ENCODE data around the gene FCHO2. TPM values are rescaled to one million over a fixed set of nuclear protein-coding genes. Genes with fewer than 3 reads are reported as not detected.

Gene FCHO2
- total RNA-seq, 1 experiment from 2014 or later: 5.8 TPM

- no peak overlapping the region for H3K14ac ChIP-seq (ENCODE audit: insufficient read depth, low read length)
- H3K4me1 ChIP-seq (ENCODE audit: insufficient read depth, low read length): no peaks in the 10 kb centered on the region; the same call in 1 of the 2 replicates
- Mint-ChIP-seq H3K27ac (no peak overlapping the region), H3K9me3 (peaks cover 0 to 3% of the 10 kb centered on the region in 2 experiments; a peak in 2 of 5 replicates), H3K27me3 (ENCODE audit: low read depth) (peaks cover 37% of the 10 kb centered on the region), H3K4me1 (peaks cover 23 to 29% of the 10 kb centered on the region in 2 experiments), H3K4me3 (no peak overlapping the region), H3K36me3 (ENCODE audit: insufficient read depth in 1 of 3, low read depth in 3 of 3) (peaks cover 0 to 2% (median 0%) of the 10 kb centered on the region in 3 experiments; a peak in 2 of 7 replicates)
- no peaks in the 10 kb centered on the region for H3K79me2 ChIP-seq (ENCODE audit: insufficient read depth, low read length)
- H3K18ac ChIP-seq (ENCODE audit: insufficient read length, low read depth, low read length): no peak overlapping the region
- no peaks in the 10 kb centered on the region for H4K20me1 ChIP-seq (ENCODE audit: control insufficient read depth, insufficient read depth, insufficient read length)
- H3K56ac ChIP-seq (ENCODE audit: insufficient read length, low read depth, low read length): no peak overlapping the region
- H2AFZ ChIP-seq (ENCODE audit: low read length): no peak overlapping the region
- H3K4me2 ChIP-seq (ENCODE audit: insufficient read depth, insufficient read length, low read length): no peak overlapping the region
- no peak overlapping the region for H4K8ac ChIP-seq (replicated peaks; ENCODE audit: insufficient read length, low read depth, low read length)
- H4K91ac ChIP-seq (ENCODE audit: insufficient read length, low read depth, low read length): no peak overlapping the region
- H3K23ac ChIP-seq (ENCODE audit: insufficient read length, low read depth, low read length): no peak overlapping the region
- H3K27me3 ChIP-seq (ENCODE audit: insufficient read depth, low read length): peaks cover 10% of the 10 kb centered on the region; the same call in 1 of the 2 replicates
- no peak overlapping the region for H3K27ac ChIP-seq (ENCODE audit: insufficient read length, low read depth, low read length)
- no peak for DNase-seq
- H2BK12ac ChIP-seq (ENCODE audit: insufficient read length, low read depth, low read length): no peak overlapping the region
- H3K9ac ChIP-seq (ENCODE audit: extremely low read depth, insufficient read length, low read length): no peak overlapping the region
- H3T11ph ChIP-seq (ENCODE audit: low read length): no peak overlapping the region
- no peak overlapping the region for H3K4ac ChIP-seq (ENCODE audit: low read depth, low read length)
- no peak overlapping the region for H2AK5ac ChIP-seq (ENCODE audit: insufficient read length, low read length)
- TF ChIP-seq, protein P1, sequence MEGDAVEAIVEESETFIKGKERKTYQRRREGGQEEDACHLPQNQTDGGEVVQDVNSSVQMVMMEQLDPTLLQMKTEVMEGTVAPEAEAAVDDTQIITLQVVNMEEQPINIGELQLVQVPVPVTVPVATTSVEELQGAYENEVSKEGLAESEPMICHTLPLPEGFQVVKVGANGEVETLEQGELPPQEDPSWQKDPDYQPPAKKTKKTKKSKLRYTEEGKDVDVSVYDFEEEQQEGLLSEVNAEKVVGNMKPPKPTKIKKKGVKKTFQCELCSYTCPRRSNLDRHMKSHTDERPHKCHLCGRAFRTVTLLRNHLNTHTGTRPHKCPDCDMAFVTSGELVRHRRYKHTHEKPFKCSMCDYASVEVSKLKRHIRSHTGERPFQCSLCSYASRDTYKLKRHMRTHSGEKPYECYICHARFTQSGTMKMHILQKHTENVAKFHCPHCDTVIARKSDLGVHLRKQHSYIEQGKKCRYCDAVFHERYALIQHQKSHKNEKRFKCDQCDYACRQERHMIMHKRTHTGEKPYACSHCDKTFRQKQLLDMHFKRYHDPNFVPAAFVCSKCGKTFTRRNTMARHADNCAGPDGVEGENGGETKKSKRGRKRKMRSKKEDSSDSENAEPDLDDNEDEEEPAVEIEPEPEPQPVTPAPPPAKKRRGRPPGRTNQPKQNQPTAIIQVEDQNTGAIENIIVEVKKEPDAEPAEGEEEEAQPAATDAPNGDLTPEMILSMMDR (conservative IDR thresholded peaks at IDR 0.05): no peak
- H3K79me1 ChIP-seq (ENCODE audit: insufficient read depth, low read depth, low read length, poor library complexity, severe bottlenecking): no peaks in the 10 kb centered on the region
- H2BK5ac ChIP-seq (ENCODE audit: insufficient read length, low read length): no peak overlapping the region
- peaks cover 5% of the 10 kb centered on the region for H3K23me2 ChIP-seq (ENCODE audit: insufficient read length, low read depth, low read length, poor library complexity, severe bottlenecking)
- H2BK20ac ChIP-seq (ENCODE audit: low read depth, low read length, poor library complexity, severe bottlenecking): no peak overlapping the region
- WGBS (ENCODE audit: extremely low coverage, insufficient read length, low lambda C conversion rate): no CpG with 5 or more reads among the region's 4 CpGs
- no peak overlapping the region for H4K5ac ChIP-seq (ENCODE audit: insufficient read length, low read depth, low read length)
- no peak overlapping the region for H2BK120ac ChIP-seq (ENCODE audit: low read depth, low read length, poor library complexity, severe bottlenecking)
- no peaks in the 10 kb centered on the region for H3K9me3 ChIP-seq (ENCODE audit: control insufficient read depth, low read depth, low read length)
- no peak overlapping the region for H2BK15ac ChIP-seq (ENCODE audit: low read depth, low read length)
Observed at GRCh38 chr5:73125289-73125688, 169.4 kb downstream of the FCHO2 start.
